Measurements from ENCODE around the gene DCST2. TPM values are rescaled to one million over a fixed set of nuclear protein-coding genes. Genes with fewer than 3 reads are reported as not detected.

DCST2 gene
- total and polyA plus RNA-seq, 2 of the 8 experiments (the other 6 are each of a cell fraction or from before 2014, with no cell fraction given) = 0.43 to 2.1 TPM

GRCh38 chr1:155044812-155045657 lies 11.5 kb upstream of the DCST2 start (continued):
- TF ChIP-seq RAD21 (IDR thresholded peaks at IDR 0.05 in 1 of 2, conservative IDR thresholded peaks at IDR 0.05 in 1 of 2; ENCODE audit: low read depth in 2 of 2, low read length in 2 of 2) = peak; percentile 70 to 76
- no peak for TF ChIP-seq CHD1 (IDR thresholded peaks at IDR 0.05; ENCODE audit: low read depth, low read length)
- peak; percentile 76 to 86 (median 79) for TF ChIP-seq CTCF (IDR thresholded peaks at IDR 0.05; ENCODE audit: control extremely low read depth in 1 of 3, insufficient read depth in 1 of 3, low read depth in 1 of 3, low read length in 3 of 3)
- TF ChIP-seq GABPA (IDR thresholded peaks at IDR 0.05; ENCODE audit: borderline replicate concordance, insufficient read depth, low read length) = no peak
- TF ChIP-seq SIN3A (conservative IDR thresholded peaks at IDR 0.05 in 1 of 2, IDR thresholded peaks at IDR 0.05 in 1 of 2; ENCODE audit: low read depth in 1 of 2, low read length in 2 of 2) = peak in 1 of 2 experiments; percentile 85; a peak in 1 of 4 replicates
- no peak for TF ChIP-seq TCF12 (IDR thresholded peaks at IDR 0.05; ENCODE audit: low read depth, low read length)
- 0 out of 2 replicates have a peak, but pooled peaks have one; percentile 27 for TF ChIP-seq MAX (IDR thresholded peaks at IDR 0.05)
- TF ChIP-seq SAP30 (IDR thresholded peaks at IDR 0.05; ENCODE audit: insufficient read depth, insufficient replicate concordance, low read length) = no peak
- TF ChIP-seq JUND (IDR thresholded peaks at IDR 0.05; ENCODE audit: low read length) = peak; percentile 81
- no peak for TF ChIP-seq ZNF274 (IDR thresholded peaks at IDR 0.05; ENCODE audit: borderline replicate concordance, extremely low read depth, low read length)

Measured in H1 (cell line).